Thymus (tissue), 11 donors: Measurements from ENCODE around the gene ANKRD16. TPM values are rescaled to one million over a fixed set of nuclear protein-coding genes. Genes with fewer than 3 reads are reported as not detected.

Experiments
- DNase-seq, 9 donors: peaks; one replicate each; pipeline ENCODE4 v3.0.0-alpha.2; 2013; ENCODE audit warnings: low spot score in 9 of 9, low read depth in 6 of 9, missing footprints in 1 of 9
- H3K27ac ChIP-seq, 2 donors: one replicate each; pipeline ENCODE4 v1.5.1; 2013; ENCODE audit warnings: control low read depth in 1 of 2, low read depth in 1 of 2, low read length in 1 of 2, mild to moderate bottlenecking in 1 of 2, moderate library complexity in 1 of 2
- H3K27me3 ChIP-seq, 2 donors: one replicate each; pipeline ENCODE4 v1.5.1; 2013; ENCODE audit warnings: low read length in 1 of 2; ENCODE audit not compliant: control insufficient read depth in 2 of 2, insufficient read depth in 1 of 2
- H3K36me3 ChIP-seq, 2 donors: one replicate each; pipeline ENCODE4 v1.5.1; 2013; ENCODE audit warnings: low read length in 1 of 2, mild to moderate bottlenecking in 1 of 2, moderate library complexity in 1 of 2; ENCODE audit not compliant: control insufficient read depth in 2 of 2, insufficient read depth in 2 of 2
- H3K4me1 ChIP-seq, 2 donors: one replicate each; pipeline ENCODE4 v1.5.1; 2013; ENCODE audit warnings: low read length in 2 of 2; ENCODE audit not compliant: control insufficient read depth in 2 of 2, insufficient read depth in 2 of 2
- H3K4me3 ChIP-seq, 2 donors: one replicate each; pipeline ENCODE4 v1.5.1; 2013; ENCODE audit warnings: low read length in 2 of 2, control low read depth in 1 of 2, mild to moderate bottlenecking in 1 of 2
- H3K9me3 ChIP-seq, 2 donors: one replicate each; pipeline ENCODE4 v1.5.1; 2013; ENCODE audit warnings: low read length in 1 of 2, mild to moderate bottlenecking in 1 of 2; ENCODE audit not compliant: control insufficient read depth in 2 of 2, insufficient read depth in 1 of 2
- WGBS: extraction: QIAGEN DNeasy Blood & Tissue Kit; methylation state at CpG from one replicate; pipeline ENCODE4 v1.1.7; 2013; 5-methylcytosine and 5-hydroxymethylcytosine counted together
- polyA plus RNA-seq: library from polyadenylated mRNA; stranded (reverse); fragments of 200-250 nt; gene quantifications from one replicate; pipeline ENCODE4 v1.2.3, GENCODE V29; 2013
- total RNA-seq: library from RNA; stranded (reverse); fragments of 120-200 nt; gene quantifications from one replicate; pipeline ENCODE4 v1.2.4, GENCODE V29; 2013
- donor health status: healthy.

ANKRD16 gene
- total and polyA plus RNA-seq, 2 donors: 6.1 to 6.4 TPM

GRCh38 chr10:5812283-5813090 is 77.2 kb downstream of the ANKRD16 start:
- Histone ChIP-seq H3K4me1 (peaks cover 7 to 13% of the 10 kb centered on the region in 2 donors), H3K27ac (peak overlapping the region; percentile 97 to 99), H3K36me3 (peaks cover 3 to 8% of the 10 kb centered on the region in 2 donors), H3K4me3 (peak overlapping the region; percentile 59 to 67), H3K27me3 (no peaks in the 10 kb centered on the region), H3K9me3 (no peaks in the 10 kb centered on the region)
- under 1% methylated on average over 49 of the region's 49 CpGs for WGBS
- DNase-seq: peak in 4 of 9 donors; percentile 27 to 55 (median 34)

Other genes with a start within 250 kb of the ANKRD16 start
- gene ASB13, start 223.3 kb downstream of the ANKRD16 start, total RNA-seq: 3.3 TPM
- 13.7 TPM for gene ASB13, start 223.3 kb downstream of the ANKRD16 start, polyA plus RNA-seq
- gene TASOR2, start 205.1 kb downstream of the ANKRD16 start, total RNA-seq: 41.6 TPM
- 19.2 TPM for gene TASOR2, start 205.1 kb downstream of the ANKRD16 start, polyA plus RNA-seq
- 268 TPM for gene GDI2, start 76.5 kb downstream of the ANKRD16 start, total RNA-seq
- gene GDI2, start 76.5 kb downstream of the ANKRD16 start, polyA plus RNA-seq: 139 TPM
- 97.8 TPM for gene FBH1, start 350 bp upstream of the ANKRD16 start, total RNA-seq
- 52.8 TPM for gene FBH1, start 350 bp upstream of the ANKRD16 start, polyA plus RNA-seq
- 5.5 TPM for gene IL15RA, start 87.7 kb upstream of the ANKRD16 start, total RNA-seq
- 12.0 TPM for gene IL15RA, start 87.7 kb upstream of the ANKRD16 start, polyA plus RNA-seq
- gene IL2RA, start 172.5 kb upstream of the ANKRD16 start, total RNA-seq: 5.6 TPM
- 13.0 TPM for gene IL2RA, start 172.5 kb upstream of the ANKRD16 start, polyA plus RNA-seq
- gene RBM17, start 199.1 kb upstream of the ANKRD16 start, total RNA-seq: 59.1 TPM
- 122 TPM for gene RBM17, start 199.1 kb upstream of the ANKRD16 start, polyA plus RNA-seq